K562 (cell line): ENCODE data around the gene DYNLL1. TPM values are rescaled to one million over a fixed set of nuclear protein-coding genes. Genes with fewer than 3 reads are reported as not detected.

Source experiments
- BRF1 ChIP-seq: IDR thresholded peaks from 3 replicates; pipeline ENCODE4 v1.6.1; 2011; ENCODE audit warnings: borderline replicate concordance, mild to moderate bottlenecking; ENCODE audit not compliant: insufficient read length; ENCODE audit errors: extremely low read depth
- CBX3 ChIP-seq, 2 experiments: IDR thresholded peaks; 1 replicate in 1 of 2; 2 replicates in 1 of 2; pipeline ENCODE4 v1.6.1; 2012; ENCODE audit warnings: inconsistent platforms in 2 of 2, low read length in 2 of 2, borderline replicate concordance in 1 of 2, control low read depth in 1 of 2
- CEBPB ChIP-seq: fragments of 450-650 bp; IDR thresholded peaks from 2 replicates; pipeline ENCODE4 v1.6.1; 2016; ENCODE audit warnings: missing genetic modification characterization, missing compliant biosample characterization
- COPS2 ChIP-seq: fragments of 450-650 bp; conservative IDR thresholded peaks from 2 replicates; pipeline ENCODE4 v1.6.1; 2016; ENCODE audit warnings: mild to moderate bottlenecking, moderate library complexity
- FIP1L1 ChIP-seq: fragments of 200-400 bp; formaldehyde crosslinking; IDR thresholded peaks from 2 replicates; pipeline ENCODE4 v1.6.1; 2018; ENCODE audit warnings: mild to moderate bottlenecking, low read depth, low read length; ENCODE audit not compliant: poor library complexity, severe bottlenecking
- GATAD2A ChIP-seq: fragments of 450-650 bp; IDR thresholded peaks from 2 replicates; pipeline ENCODE4 v1.6.1; 2017
- GTF2E2 ChIP-seq: fragments of 200-800 bp; sonication (Bioruptor generic); IDR thresholded peaks from 2 replicates; pipeline ENCODE4 v1.6.1; 2016; ENCODE audit warnings: missing genetic modification characterization, missing compliant biosample characterization
- HBP1 ChIP-seq: fragments of 450-650 bp; formaldehyde crosslinking; IDR thresholded peaks from 2 replicates; pipeline ENCODE4 v1.4.0; 2022; ENCODE audit warnings: missing genetic modification characterization
- JUND ChIP-seq, 2 experiments: IDR thresholded peaks; 2 replicates in 1 of 2; 3 replicates in 1 of 2; pipeline ENCODE4 v1.6.1; 2011; ENCODE audit warnings: borderline replicate concordance in 2 of 2, low read depth in 2 of 2, low read length in 2 of 2, improper control_type of control experiment in 1 of 2, missing biosample characterization in 1 of 2, missing genetic modification characterization in 1 of 2, missing genetic modification reagents in 1 of 2
- MAFG ChIP-seq: fragments of 450-650 bp; conservative IDR thresholded peaks from 2 replicates; pipeline ENCODE4 v1.6.1; 2016; ENCODE audit warnings: missing genetic modification characterization, missing compliant biosample characterization
- NCOA6 ChIP-seq: fragments of 450-650 bp; IDR thresholded peaks from 2 replicates; pipeline ENCODE4 v1.6.1; 2017; ENCODE audit warnings: mild to moderate bottlenecking
- PTBP1 ChIP-seq: fragments of 200-400 bp; formaldehyde crosslinking; IDR thresholded peaks from 2 replicates; pipeline ENCODE4 v1.6.1; 2017; ENCODE audit warnings: low read depth, low read length
- THRA ChIP-seq: fragments of 450-650 bp; IDR thresholded peaks from 2 replicates; pipeline ENCODE4 v1.6.1; 2017; ENCODE audit warnings: mild to moderate bottlenecking, moderate library complexity
- TOE1 ChIP-seq, 2 experiments: fragments of 450-650 bp in 1 of 2; sonication (generic) in 1 of 2; formaldehyde crosslinking in 1 of 2; IDR thresholded peaks; 2 replicates each; pipeline versions ENCODE4 v1.7.1 to v1.8.0; 2016 to 2022; ENCODE audit warnings: borderline replicate concordance in 2 of 2, mild to moderate bottlenecking in 2 of 2, antibody characterized with exemption in 1 of 2, inconsistent platforms in 1 of 2, low read depth in 1 of 2, missing genetic modification reagents in 1 of 2, moderate library complexity in 1 of 2
- ZNF232 ChIP-seq: sonication (generic); formaldehyde crosslinking; IDR thresholded peaks from 2 replicates; pipeline ENCODE4 v1.8.0; 2022; ENCODE audit warnings: mild to moderate bottlenecking, missing genetic modification reagents
- polyA plus RNA-seq, 8 experiments: library from polyadenylated mRNA; depleted of rRNA in 4 of 8; stranded (reverse) in 5 of 8; unstranded in 3 of 8; fragments of >200 nt; fragmentation: Nextera tagmentation in 2 of 8; fragmentation: Illumina TruSeq in 1 of 8; extraction: Ambion mirVana in 2 of 8; extraction: Trizol in 1 of 8; gene quantifications; 2 replicates each; pipeline versions ENCODE4 v1.2.1 to v1.2.3, GENCODE V29; 2011 to 2014; ENCODE audit warnings: inconsistent platforms in 1 of 8, missing spikeins in 1 of 8
- total RNA-seq, 7 experiments: library from RNA; depleted of rRNA in 6 of 7; stranded (reverse); fragments of >200 nt in 6 of 7; fragmentation: Illumina TruSeq in 2 of 7; extraction: Trizol in 2 of 7; gene quantifications; 2 replicates each; pipeline versions ENCODE4 v1.2.1 to v1.2.3, GENCODE V29; 2011 to 2021; ENCODE audit warnings: low replicate concordance in 1 of 7
- TF ChIP-seq, protein P1 (sequence below): IDR thresholded peaks from 3 replicates; pipeline ENCODE4 v1.6.1; 2011; ENCODE audit warnings: borderline replicate concordance, mild to moderate bottlenecking; ENCODE audit not compliant: insufficient read length, insufficient read depth
- TF ChIP-seq, protein P2 (sequence below): sonication (generic); formaldehyde crosslinking; IDR thresholded peaks from 2 replicates; pipeline ENCODE4 v1.8.1; 2023; ENCODE audit warnings: mild to moderate bottlenecking, missing genetic modification reagents
- TF ChIP-seq, protein P3 (sequence below): IDR thresholded peaks from 2 replicates; pipeline ENCODE4 v1.6.1; 2012; ENCODE audit warnings: low read depth, low read length, improper control_type of control experiment, borderline replicate concordance

DYNLL1 gene
- total and polyA plus RNA-seq, 9 of the 15 experiments (the other 6 are each of a cell fraction or from before 2014, with no cell fraction given), result 303 to 1,112 (median 468) TPM

DNA sequence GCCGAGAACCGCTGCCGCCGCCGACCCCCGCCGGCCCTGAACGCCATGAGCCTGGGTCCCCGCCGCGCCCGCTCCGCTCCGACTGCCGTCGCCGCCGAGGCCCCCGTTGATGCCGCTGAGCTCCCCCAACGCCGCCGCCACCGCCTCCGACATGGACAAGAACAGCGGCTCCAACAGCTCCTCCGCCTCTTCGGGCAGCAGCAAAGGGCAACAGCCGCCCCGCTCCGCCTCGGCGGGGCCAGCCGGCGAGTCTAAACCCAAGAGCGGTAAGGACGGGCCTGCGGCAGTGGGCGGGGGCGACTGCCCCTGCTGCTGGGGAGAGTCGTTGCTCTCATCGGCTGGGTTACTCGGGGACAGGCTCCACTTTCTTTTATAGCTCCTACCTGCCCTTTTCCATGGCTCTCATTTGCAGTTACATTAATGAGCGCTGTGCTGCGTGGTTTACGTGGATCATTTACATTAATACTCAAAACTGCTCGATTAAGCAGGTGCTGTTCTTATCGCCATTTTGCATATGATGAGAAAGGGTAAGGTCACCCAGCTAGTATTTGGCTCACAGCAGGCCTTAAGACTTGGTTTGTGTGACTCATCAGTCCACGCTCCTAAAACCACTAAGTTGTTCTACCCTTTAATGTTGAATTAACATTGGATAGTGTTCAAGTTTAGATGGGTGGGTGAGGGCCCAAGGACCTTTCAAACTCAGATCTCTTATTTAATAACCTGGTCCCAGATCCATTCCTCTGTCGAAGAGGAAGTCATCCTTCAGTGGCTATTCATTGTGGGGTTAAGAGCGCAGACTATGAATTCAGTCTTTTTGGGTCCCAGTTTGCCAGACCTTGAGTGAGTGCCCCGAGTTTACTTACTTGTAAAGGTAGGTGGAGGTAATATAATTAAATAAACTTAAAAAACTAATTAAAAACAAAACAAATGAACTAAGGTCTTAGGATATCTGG is 39.1 kb downstream of the DYNLL1 start (continued):
- TF ChIP-seq, protein P1, sequence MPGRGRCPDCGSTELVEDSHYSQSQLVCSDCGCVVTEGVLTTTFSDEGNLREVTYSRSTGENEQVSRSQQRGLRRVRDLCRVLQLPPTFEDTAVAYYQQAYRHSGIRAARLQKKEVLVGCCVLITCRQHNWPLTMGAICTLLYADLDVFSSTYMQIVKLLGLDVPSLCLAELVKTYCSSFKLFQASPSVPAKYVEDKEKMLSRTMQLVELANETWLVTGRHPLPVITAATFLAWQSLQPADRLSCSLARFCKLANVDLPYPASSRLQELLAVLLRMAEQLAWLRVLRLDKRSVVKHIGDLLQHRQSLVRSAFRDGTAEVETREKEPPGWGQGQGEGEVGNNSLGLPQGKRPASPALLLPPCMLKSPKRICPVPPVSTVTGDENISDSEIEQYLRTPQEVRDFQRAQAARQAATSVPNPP, result no peak
- TF ChIP-seq TOE1 (IDR thresholded peaks at IDR 0.05; ENCODE audit: borderline replicate concordance), result no peak
- no peak for TF ChIP-seq TOE1 (CRISPR knock-in tag; IDR thresholded peaks at IDR 0.05; ENCODE audit: borderline replicate concordance, low read depth)
- no peak for TF ChIP-seq BRF1
- no peak for TF ChIP-seq GTF2E2
- peak; percentile 89 for TF ChIP-seq JUND (IDR thresholded peaks at IDR 0.05; ENCODE audit: borderline replicate concordance, low read depth, low read length)
- peak; percentile 86; the same call in 2 of the 3 replicates for TF ChIP-seq JUND (tag; IDR thresholded peaks at IDR 0.05; ENCODE audit: borderline replicate concordance, low read depth, low read length)
- TF ChIP-seq HBP1 (CRISPR knock-in tag), result no peak
- peak; percentile 46; the same call in 1 of the 2 replicates for TF ChIP-seq GATAD2A
- no peak for TF ChIP-seq COPS2
- no peak for TF ChIP-seq ZNF232
- peak; percentile 56 for TF ChIP-seq FIP1L1
- TF ChIP-seq, protein P2, sequence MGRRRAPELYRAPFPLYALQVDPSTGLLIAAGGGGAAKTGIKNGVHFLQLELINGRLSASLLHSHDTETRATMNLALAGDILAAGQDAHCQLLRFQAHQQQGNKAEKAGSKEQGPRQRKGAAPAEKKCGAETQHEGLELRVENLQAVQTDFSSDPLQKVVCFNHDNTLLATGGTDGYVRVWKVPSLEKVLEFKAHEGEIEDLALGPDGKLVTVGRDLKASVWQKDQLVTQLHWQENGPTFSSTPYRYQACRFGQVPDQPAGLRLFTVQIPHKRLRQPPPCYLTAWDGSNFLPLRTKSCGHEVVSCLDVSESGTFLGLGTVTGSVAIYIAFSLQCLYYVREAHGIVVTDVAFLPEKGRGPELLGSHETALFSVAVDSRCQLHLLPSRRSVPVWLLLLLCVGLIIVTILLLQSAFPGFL, result no peak
- TF ChIP-seq THRA, result no peak; the same call in 1 of the 2 replicates
- no peak for TF ChIP-seq CBX3 (IDR thresholded peaks at IDR 0.05; ENCODE audit: borderline replicate concordance in 1 of 2, low read length in 2 of 2)
- TF ChIP-seq NCOA6, result no peak
- TF ChIP-seq, protein P3, sequence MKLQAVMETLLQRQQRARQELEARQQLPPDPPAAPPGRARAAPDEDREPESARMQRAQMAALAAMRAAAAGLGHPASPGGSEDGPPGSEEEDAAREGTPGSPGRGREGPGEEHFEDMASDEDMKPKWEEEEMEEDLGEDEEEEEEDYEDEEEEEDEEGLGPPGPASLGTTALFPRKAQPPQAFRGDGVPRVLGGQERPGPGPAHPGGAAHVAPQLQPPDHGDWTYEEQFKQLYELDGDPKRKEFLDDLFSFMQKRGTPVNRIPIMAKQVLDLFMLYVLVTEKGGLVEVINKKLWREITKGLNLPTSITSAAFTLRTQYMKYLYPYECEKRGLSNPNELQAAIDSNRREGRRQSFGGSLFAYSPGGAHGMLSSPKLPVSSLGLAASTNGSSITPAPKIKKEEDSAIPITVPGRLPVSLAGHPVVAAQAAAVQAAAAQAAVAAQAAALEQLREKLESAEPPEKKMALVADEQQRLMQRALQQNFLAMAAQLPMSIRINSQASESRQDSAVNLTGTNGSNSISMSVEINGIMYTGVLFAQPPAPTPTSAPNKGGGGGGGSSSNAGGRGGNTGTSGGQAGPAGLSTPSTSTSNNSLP, result no peak
- TF ChIP-seq CEBPB (tag), result no peak
- no peak for TF ChIP-seq PTBP1
- no peak for TF ChIP-seq MAFG (tag)
